ENCODE data around the gene CYP4Z1.
"Not testable (repeated sequence)": the region's sequence is repeated elsewhere in the genome, so short reads cannot be mapped to it uniquely, and the experiment has no call there.

Gene CYP4Z1

DNA sequence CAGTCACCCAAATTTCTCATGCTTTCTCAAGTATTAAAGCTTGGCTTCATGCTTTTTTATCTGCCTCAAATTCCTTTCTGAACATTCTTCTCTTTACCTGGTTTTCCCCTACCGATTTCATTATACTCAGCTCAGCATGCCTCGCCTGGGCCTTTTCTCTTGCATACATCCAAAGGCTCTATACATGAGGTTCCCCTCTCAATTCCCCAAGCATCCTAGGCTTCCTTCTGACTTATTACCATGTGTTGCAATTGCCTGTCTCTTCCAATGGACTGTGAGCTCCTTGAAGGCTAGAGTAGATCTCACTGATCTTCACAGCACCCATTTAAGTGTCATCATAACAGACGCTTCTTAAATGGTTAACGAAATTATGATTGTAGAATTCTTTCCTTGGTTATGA lies 46.1 kb downstream of the CYP4Z1 start:
- TF ChIP-seq, protein P1, sequence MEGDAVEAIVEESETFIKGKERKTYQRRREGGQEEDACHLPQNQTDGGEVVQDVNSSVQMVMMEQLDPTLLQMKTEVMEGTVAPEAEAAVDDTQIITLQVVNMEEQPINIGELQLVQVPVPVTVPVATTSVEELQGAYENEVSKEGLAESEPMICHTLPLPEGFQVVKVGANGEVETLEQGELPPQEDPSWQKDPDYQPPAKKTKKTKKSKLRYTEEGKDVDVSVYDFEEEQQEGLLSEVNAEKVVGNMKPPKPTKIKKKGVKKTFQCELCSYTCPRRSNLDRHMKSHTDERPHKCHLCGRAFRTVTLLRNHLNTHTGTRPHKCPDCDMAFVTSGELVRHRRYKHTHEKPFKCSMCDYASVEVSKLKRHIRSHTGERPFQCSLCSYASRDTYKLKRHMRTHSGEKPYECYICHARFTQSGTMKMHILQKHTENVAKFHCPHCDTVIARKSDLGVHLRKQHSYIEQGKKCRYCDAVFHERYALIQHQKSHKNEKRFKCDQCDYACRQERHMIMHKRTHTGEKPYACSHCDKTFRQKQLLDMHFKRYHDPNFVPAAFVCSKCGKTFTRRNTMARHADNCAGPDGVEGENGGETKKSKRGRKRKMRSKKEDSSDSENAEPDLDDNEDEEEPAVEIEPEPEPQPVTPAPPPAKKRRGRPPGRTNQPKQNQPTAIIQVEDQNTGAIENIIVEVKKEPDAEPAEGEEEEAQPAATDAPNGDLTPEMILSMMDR (IDR thresholded peaks at IDR 0.05): no peak
- Histone ChIP-seq H3K4me2 (ENCODE audit: low read length) (no peak overlapping the region), H3K79me2 (no peaks in the 10 kb centered on the region), H3K27ac (no peak overlapping the region), H3K36me3 (ENCODE audit: control insufficient read depth, insufficient read depth, low read length) (no peaks in the 10 kb centered on the region), H3K9ac (no peak overlapping the region), H2AFZ (no peak overlapping the region), H3K27me3 (ENCODE audit: control insufficient read depth, insufficient read depth, low read length) (no peaks in the 10 kb centered on the region), H3K9me3 (ENCODE audit: control insufficient read depth, low read length) (no peaks in the 10 kb centered on the region), H3K4me1 (no peaks in the 10 kb centered on the region), H3K4me3 (ENCODE audit: low read depth, low read length) (no peak overlapping the region)

DNA sequence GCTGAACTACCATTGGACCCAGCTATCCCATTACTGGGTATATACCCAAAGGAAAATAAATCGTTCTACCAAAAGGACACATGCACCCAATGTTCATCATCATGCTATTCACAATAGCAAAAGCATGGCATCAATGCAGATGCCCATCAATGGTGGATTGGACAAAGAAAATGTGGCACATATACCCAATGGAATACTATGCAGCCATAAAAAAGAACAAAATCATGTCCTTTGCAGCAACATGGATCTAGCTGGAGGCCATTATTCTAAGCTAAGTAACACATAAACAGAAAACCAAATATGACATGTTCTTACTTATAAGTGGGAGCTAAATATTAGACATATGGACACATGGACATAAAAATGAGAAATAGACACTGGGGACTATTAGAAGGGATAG lies 54.0 kb downstream of the CYP4Z1 start:
- not testable (repeated sequence) for H3K27me3 ChIP-seq (ENCODE audit: control insufficient read depth, insufficient read depth, low read length); H3K79me2 ChIP-seq; H3K4me3 ChIP-seq (ENCODE audit: low read depth, low read length); H3K4me1 ChIP-seq; H3K4me2 ChIP-seq (ENCODE audit: low read length); H3K36me3 ChIP-seq (ENCODE audit: control insufficient read depth, insufficient read depth, low read length); H3K27ac ChIP-seq; H3K9ac ChIP-seq; H2AFZ ChIP-seq; H3K9me3 ChIP-seq (ENCODE audit: control insufficient read depth, low read length)

DNA sequence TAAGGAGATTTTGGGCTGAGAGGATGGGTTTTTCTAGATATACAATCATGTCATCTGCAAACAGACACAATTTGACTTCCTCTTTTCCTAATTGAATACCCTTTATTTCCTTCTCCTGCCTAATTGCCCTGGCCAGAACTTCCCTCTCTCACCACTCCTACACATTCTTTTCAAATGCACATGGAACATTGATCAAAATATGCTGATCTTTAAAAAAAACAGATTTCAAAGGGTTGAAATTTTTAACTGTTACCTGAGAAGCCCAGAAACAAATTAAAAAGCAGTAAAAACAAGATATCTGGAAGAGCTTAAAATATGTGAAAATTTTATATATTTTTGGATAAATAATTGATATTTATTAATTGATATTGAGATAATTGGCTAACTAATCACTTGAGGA lies 57.8 kb downstream of the CYP4Z1 start:
- not testable (repeated sequence) for H3K36me3 ChIP-seq (ENCODE audit: control insufficient read depth, insufficient read depth, low read length); H3K79me2 ChIP-seq; H3K4me3 ChIP-seq (ENCODE audit: low read depth, low read length); H3K27ac ChIP-seq; H3K9ac ChIP-seq; H3K4me1 ChIP-seq; H2AFZ ChIP-seq; H3K4me2 ChIP-seq (ENCODE audit: low read length); H3K27me3 ChIP-seq (ENCODE audit: control insufficient read depth, insufficient read depth, low read length); H3K9me3 ChIP-seq (ENCODE audit: control insufficient read depth, low read length)

DNA sequence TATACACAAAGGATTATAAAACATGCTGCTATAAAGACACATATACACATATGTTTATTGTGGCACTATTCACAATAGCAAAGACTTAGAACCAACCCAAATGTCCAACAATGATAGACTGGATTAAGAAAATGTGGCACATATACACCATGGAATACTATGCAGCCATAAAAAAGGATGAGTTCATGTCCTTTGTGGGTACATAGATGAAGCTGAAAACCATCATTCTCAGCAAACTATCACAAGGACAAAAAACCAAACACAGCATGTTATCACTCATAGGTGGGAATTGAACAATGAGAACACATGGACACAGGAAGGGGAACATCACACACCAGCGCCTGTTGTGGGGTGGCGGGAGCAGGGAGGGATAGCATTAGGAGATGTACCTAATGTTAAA lies 60.0 kb downstream of the CYP4Z1 start:
- not testable (repeated sequence) for H3K27me3 ChIP-seq (ENCODE audit: control insufficient read depth, insufficient read depth, low read length); H3K27ac ChIP-seq; H3K79me2 ChIP-seq; H2AFZ ChIP-seq; H3K36me3 ChIP-seq (ENCODE audit: control insufficient read depth, insufficient read depth, low read length); H3K4me3 ChIP-seq (ENCODE audit: low read depth, low read length); H3K9me3 ChIP-seq (ENCODE audit: control insufficient read depth, low read length); H3K4me1 ChIP-seq; H3K4me2 ChIP-seq (ENCODE audit: low read length); H3K9ac ChIP-seq

DNA sequence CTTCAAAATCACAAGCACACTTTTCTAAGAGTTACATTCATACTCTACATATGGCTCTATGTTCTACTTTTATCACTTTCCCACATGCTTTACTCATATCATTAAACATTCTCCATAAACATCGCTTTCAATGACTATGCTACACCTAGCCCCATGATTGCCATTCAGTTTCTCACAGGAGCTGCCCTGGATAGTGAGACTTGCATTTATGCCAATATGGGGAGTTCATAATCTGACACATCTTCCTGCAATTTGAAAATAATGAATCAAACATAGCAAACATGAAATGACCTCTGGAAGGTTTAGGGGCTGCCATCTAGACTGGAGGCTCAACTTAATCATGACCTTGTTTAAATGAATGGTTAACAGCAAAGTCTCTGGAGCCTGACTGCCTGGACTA lies 61.2 kb downstream of the CYP4Z1 start:
- TF ChIP-seq, protein P1 (IDR thresholded peaks at IDR 0.05): no peak
- Histone ChIP-seq H3K9ac (no peak overlapping the region), H2AFZ (no peak overlapping the region), H3K4me3 (ENCODE audit: low read depth, low read length) (no peak overlapping the region), H3K4me2 (ENCODE audit: low read length) (no peak overlapping the region), H3K9me3 (ENCODE audit: control insufficient read depth, low read length) (no peaks in the 10 kb centered on the region), H3K36me3 (ENCODE audit: control insufficient read depth, insufficient read depth, low read length) (no peaks in the 10 kb centered on the region), H3K27me3 (ENCODE audit: control insufficient read depth, insufficient read depth, low read length) (no peaks in the 10 kb centered on the region), H3K27ac (no peak overlapping the region), H3K79me2 (no peaks in the 10 kb centered on the region), H3K4me1 (no peaks in the 10 kb centered on the region)

DNA sequence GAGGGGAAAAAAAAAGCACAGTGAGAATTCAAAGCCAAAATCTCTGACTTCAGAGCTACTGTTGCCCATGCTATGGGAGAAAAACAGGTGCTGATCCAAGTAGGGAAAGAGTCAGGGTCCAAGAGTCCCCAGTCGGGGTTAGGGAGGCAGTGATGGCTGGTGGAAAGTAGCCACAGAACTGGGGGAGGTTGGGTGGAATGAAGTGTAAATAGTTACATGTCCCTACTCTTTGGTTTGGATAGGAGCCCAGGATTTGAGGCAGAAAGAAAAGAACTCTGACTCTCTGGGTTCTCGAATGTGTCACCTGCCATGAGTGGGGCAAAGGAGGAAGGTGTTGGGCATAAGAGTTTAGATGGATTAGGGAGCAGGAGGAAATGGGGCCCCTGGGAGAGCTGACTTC lies 61.8 kb downstream of the CYP4Z1 start:
- H3K9me3 ChIP-seq (ENCODE audit: control insufficient read depth, low read length); H3K79me2 ChIP-seq; H3K36me3 ChIP-seq (ENCODE audit: control insufficient read depth, insufficient read depth, low read length); H3K4me2 ChIP-seq (ENCODE audit: low read length); H3K4me3 ChIP-seq (ENCODE audit: low read depth, low read length); H3K4me1 ChIP-seq; H3K27ac ChIP-seq; H3K9ac ChIP-seq; H3K27me3 ChIP-seq (ENCODE audit: control insufficient read depth, insufficient read depth, low read length); H2AFZ ChIP-seq: not testable (repeated sequence)

DNA sequence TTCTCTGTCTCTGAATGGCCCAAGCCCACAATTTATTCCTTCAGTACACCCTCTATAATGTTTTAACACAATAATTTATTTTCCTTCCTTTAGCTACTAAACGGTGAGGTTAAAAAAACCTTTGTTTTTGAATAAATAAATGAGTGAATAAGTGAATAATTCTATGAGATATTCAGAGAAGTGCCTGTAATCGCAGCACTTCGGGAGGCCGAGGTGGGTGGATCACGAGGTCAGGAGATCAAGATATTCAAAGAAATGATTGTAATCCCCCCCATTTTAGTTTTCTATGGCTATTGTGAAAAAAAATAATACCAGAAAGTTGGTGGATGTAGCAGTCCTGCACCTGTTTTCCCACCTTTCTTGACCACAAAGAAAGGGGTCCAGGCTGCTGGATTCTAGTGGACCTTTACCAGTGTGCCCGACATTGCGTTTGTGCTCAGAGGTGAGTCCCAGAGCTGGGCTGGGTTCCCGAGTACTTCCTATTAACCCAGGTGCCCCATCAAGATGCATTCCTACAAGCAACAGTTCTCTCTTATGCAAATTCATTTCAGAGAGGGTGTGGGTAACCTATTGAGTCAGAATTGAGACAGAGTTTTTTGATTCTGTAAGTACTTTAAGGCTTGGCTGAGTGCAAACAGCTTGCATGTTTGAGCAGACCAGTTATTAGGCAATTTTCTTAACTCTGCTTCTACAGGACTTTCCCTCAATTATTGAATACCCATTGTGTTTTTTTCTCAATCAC lies 62.6 kb downstream of the CYP4Z1 start:
- H3K9me3 ChIP-seq (ENCODE audit: control insufficient read depth, low read length); H3K36me3 ChIP-seq (ENCODE audit: control insufficient read depth, insufficient read depth, low read length); H3K4me2 ChIP-seq (ENCODE audit: low read length); H2AFZ ChIP-seq; H3K4me1 ChIP-seq; H3K27ac ChIP-seq; H3K27me3 ChIP-seq (ENCODE audit: control insufficient read depth, insufficient read depth, low read length); H3K4me3 ChIP-seq (ENCODE audit: low read depth, low read length); H3K9ac ChIP-seq; H3K79me2 ChIP-seq: not testable (repeated sequence)

DNA sequence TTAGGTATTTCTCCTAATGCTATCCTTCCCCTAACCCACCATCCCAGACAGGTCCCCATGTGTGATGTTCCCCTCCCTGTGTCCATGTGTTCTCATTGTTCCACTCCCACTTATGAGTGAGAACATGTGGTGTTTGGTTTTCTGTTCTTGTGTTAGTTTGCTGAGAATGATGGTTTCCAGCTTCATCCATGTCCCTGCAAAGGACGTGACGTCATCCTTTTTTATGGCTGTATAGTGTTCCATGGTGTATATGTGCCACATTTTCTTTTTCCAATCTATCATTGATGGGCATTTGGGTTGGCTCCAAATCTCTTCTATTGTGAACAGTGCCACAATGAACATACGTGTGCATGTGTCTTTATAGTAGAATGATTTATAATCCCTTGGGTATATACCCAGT lies 65.6 kb downstream of the CYP4Z1 start:
- H3K4me3 ChIP-seq (ENCODE audit: low read depth, low read length); H3K36me3 ChIP-seq (ENCODE audit: control insufficient read depth, insufficient read depth, low read length); H3K9me3 ChIP-seq (ENCODE audit: control insufficient read depth, low read length); H3K4me1 ChIP-seq; H3K27ac ChIP-seq; H3K4me2 ChIP-seq (ENCODE audit: low read length); H2AFZ ChIP-seq; H3K27me3 ChIP-seq (ENCODE audit: control insufficient read depth, insufficient read depth, low read length); H3K9ac ChIP-seq; H3K79me2 ChIP-seq: not testable (repeated sequence)

All from parathyroid adenoma (tissue), 2 donors.